ENCODE data around the gene DUSP8. TPM values are rescaled to one million over a fixed set of nuclear protein-coding genes. Genes with fewer than 3 reads are reported as not detected.

The DUSP8 gene
- total and polyA plus RNA-seq, 4 donors = 2.0 to 17.0 (median 6.3) TPM

DNA sequence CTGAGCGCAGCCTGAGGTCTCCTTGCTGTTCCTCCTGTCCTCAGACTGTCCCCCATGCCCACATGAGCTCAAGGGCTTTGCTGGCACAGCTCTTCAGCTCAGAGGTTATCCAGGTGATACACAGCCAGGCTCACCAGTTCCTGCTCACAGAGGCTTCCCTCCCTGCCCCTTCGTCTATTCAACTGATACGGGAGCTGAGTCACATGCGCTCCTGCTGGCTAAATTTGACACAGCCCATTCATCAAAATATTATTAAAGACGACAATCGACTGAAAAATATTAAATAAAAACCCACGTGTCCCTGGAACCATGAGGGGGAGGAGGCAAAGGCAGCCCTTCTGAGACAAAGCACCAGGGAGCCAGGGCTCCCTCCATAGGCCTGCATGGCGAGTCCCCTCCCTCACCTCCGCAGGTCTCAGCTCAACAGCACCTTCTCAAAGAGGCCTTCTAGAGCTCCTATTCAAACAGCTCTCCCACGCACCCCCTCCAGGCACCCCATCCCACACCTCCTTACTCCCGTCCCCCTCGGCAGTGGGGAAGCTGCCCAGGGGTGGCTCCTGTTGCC, 40.5 kb downstream of the DUSP8 start:
- DNase-seq (no peak), ATAC-seq (ENCODE audit: insufficient read depth, low FRiP score) (no peak)
- peaks cover 0 to 49% (median 3%) of the 10 kb centered on the region in 5 donors for H3K4me1 ChIP-seq (ENCODE audit: control insufficient read depth in 5 of 5, insufficient read depth in 5 of 5, low read length in 5 of 5)
- no peak overlapping the region for H3K4me3 ChIP-seq
- WGBS, 2 donors = 74 to 79% methylated on average over 12 of the region's 12 CpGs
- H3K27me3 ChIP-seq (ENCODE audit: control insufficient read depth in 3 of 3, insufficient read depth in 3 of 3, low read length in 2 of 3) = no peaks in the 10 kb centered on the region
- peaks cover 0 to 11% (median 0%) of the 10 kb centered on the region in 4 donors for H3K36me3 ChIP-seq (ENCODE audit: control insufficient read depth in 4 of 4, insufficient read depth in 4 of 4, low read length in 4 of 4)
- TF ChIP-seq, protein P1, sequence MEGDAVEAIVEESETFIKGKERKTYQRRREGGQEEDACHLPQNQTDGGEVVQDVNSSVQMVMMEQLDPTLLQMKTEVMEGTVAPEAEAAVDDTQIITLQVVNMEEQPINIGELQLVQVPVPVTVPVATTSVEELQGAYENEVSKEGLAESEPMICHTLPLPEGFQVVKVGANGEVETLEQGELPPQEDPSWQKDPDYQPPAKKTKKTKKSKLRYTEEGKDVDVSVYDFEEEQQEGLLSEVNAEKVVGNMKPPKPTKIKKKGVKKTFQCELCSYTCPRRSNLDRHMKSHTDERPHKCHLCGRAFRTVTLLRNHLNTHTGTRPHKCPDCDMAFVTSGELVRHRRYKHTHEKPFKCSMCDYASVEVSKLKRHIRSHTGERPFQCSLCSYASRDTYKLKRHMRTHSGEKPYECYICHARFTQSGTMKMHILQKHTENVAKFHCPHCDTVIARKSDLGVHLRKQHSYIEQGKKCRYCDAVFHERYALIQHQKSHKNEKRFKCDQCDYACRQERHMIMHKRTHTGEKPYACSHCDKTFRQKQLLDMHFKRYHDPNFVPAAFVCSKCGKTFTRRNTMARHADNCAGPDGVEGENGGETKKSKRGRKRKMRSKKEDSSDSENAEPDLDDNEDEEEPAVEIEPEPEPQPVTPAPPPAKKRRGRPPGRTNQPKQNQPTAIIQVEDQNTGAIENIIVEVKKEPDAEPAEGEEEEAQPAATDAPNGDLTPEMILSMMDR (IDR thresholded peaks at IDR 0.05; ENCODE audit: control extremely low read depth, extremely low read depth) = no peak
- H3K9me3 ChIP-seq (ENCODE audit: control insufficient read depth in 4 of 4, insufficient read depth in 3 of 4, low read length in 3 of 4) = no peaks in the 10 kb centered on the region
- peak overlapping the region in 1 of 2 donors; percentile 73 for H3K27ac ChIP-seq (ENCODE audit: low read depth in 1 of 2, low read length in 1 of 2)
- H3K9ac ChIP-seq (ENCODE audit: insufficient read depth in 1 of 2, low read length in 2 of 2) = no peak overlapping the region

DNA sequence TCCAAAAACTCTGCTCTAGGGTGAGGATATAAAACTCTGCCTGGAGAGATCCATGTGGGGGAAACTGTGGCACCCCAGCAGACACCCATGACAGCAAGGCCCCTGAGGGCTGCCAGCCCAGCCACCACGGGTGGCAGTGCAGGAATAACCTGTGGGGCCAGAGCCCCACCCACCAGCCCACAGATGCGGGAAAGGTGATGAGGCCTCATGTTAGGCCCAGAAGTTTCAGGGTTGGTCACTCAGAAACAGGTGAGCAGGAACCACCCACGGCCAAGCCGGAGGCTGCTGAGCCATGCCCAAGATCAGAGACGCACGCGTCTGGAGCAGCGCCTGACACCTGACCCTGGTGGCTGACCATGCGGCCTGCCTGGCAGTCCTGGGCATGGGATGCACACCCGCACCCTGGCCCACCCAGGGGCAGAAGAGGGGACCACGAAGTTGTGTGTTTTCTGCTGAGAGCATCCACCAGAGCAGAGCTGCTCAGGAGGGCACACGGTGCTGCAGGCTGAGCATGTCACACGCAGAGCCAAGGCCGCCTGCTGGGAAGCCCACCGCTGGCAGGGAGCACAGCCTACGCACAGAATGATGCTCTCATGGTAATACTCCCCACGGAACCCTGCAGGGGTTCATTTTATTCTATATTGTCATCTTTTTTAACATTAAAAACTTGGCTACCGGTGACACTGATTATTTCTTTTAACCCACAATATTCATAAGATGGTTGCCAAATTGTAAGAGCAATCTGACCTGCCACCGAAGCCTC, 41.2 kb downstream of the DUSP8 start:
- Histone ChIP-seq H3K27me3 (ENCODE audit: control insufficient read depth in 3 of 3, insufficient read depth in 3 of 3, low read length in 2 of 3) (no peaks in the 10 kb centered on the region), H3K4me3 (no peak overlapping the region), H3K4me1 (ENCODE audit: control insufficient read depth in 5 of 5, insufficient read depth in 5 of 5, low read length in 5 of 5) (peaks cover 0 to 49% (median 0%) of the 10 kb centered on the region in 5 donors), H3K9ac (ENCODE audit: insufficient read depth in 1 of 2, low read length in 2 of 2) (no peak overlapping the region), H3K36me3 (ENCODE audit: control insufficient read depth in 4 of 4, insufficient read depth in 4 of 4, low read length in 4 of 4) (peaks cover 0 to 11% (median 0%) of the 10 kb centered on the region in 4 donors), H3K27ac (ENCODE audit: low read depth in 1 of 2, low read length in 1 of 2) (peak overlapping the region in 1 of 2 donors; percentile 73), H3K9me3 (ENCODE audit: control insufficient read depth in 4 of 4, insufficient read depth in 3 of 4, low read length in 3 of 4) (no peaks in the 10 kb centered on the region)
- 92 to 95% methylated on average over 18 to 19 of the region's 19 CpGs for WGBS, 2 donors
- TF ChIP-seq, protein P1 (IDR thresholded peaks at IDR 0.05; ENCODE audit: control extremely low read depth, extremely low read depth) = no peak
- ATAC-seq (ENCODE audit: insufficient read depth, low FRiP score) (no peak), DNase-seq (no peak)

DNA sequence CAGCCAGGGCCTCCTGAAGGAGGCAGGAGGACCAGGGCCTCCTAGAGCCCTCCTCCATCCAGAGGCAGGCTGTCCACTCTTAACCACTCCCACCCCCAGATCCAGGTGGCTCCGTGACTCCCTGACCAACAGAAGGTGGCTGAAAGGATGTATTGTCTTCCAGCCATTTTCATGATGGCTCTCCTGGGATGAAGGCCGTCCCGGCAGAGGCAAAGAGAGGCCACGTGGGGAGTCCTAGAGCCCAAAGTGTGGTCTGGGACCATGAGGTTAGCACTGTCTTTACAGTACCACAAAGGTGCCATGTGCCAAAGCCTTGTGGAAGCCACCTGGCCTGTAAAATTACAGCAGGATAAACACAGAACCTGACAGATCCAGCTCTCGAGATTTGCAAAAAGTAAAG, 42.3 kb downstream of the DUSP8 start:
- peaks cover 0 to 47% (median 0%) of the 10 kb centered on the region in 5 donors for H3K4me1 ChIP-seq (ENCODE audit: control insufficient read depth in 5 of 5, insufficient read depth in 5 of 5, low read length in 5 of 5)
- no peaks in the 10 kb centered on the region for H3K27me3 ChIP-seq (ENCODE audit: control insufficient read depth in 3 of 3, insufficient read depth in 3 of 3, low read length in 2 of 3)
- H3K36me3 ChIP-seq (ENCODE audit: control insufficient read depth in 4 of 4, insufficient read depth in 4 of 4, low read length in 4 of 4) = peaks cover 0 to 11% (median 0%) of the 10 kb centered on the region in 4 donors
- H3K4me3 ChIP-seq = no peak overlapping the region
- no peak for ATAC-seq (ENCODE audit: insufficient read depth, low FRiP score)
- no peak overlapping the region for H3K27ac ChIP-seq (ENCODE audit: low read depth in 1 of 2, low read length in 1 of 2)
- WGBS, 2 donors = 82 to 91% methylated on average over 5 of the region's 5 CpGs
- DNase-seq = no peak
- TF ChIP-seq, protein P1 (IDR thresholded peaks at IDR 0.05; ENCODE audit: control extremely low read depth, extremely low read depth) = no peak
- H3K9ac ChIP-seq (ENCODE audit: insufficient read depth in 1 of 2, low read length in 2 of 2) = no peak overlapping the region
- H3K9me3 ChIP-seq (ENCODE audit: control insufficient read depth in 4 of 4, insufficient read depth in 3 of 4, low read length in 3 of 4) = no peaks in the 10 kb centered on the region
